RWPE2 (cell line): ENCODE data around the gene ERGIC1.

ENCODE experiments used
- ATAC-seq: fragments of 200-7000 bp; cut with Tn5 transposase; 3 replicates; pipeline ENCODE4 v1.9.1; 2021; ENCODE audit warnings: low read depth
- DNase-seq: peaks from one replicate; pipeline ENCODE4 v3.0.0-alpha.2; 2020; ENCODE audit warnings: low spot score
- H3K27ac ChIP-seq: fragments of 450-650 bp; 2 replicates; pipeline ENCODE4 v1.5.1; 2017; ENCODE audit warnings: mild to moderate bottlenecking; ENCODE audit not compliant: poor library complexity, severe bottlenecking
- H3K27me3 ChIP-seq: fragments of 250-450 bp; sonication (Bioruptor Pico); 2 replicates; pipeline ENCODE4 v1.5.1; 2021; ENCODE audit warnings: mild to moderate bottlenecking, moderate library complexity; ENCODE audit not compliant: insufficient read depth, poor library complexity, severe bottlenecking
- H3K36me3 ChIP-seq: fragments of 250-450 bp; sonication (Bioruptor Pico); 2 replicates; pipeline ENCODE4 v1.5.1; 2020; ENCODE audit warnings: low read depth, mild to moderate bottlenecking, moderate library complexity
- H3K4me1 ChIP-seq: fragments of 250-450 bp; sonication (Bioruptor Pico); 2 replicates; pipeline ENCODE4 v1.5.1; 2021; ENCODE audit warnings: mild to moderate bottlenecking, moderate library complexity; ENCODE audit not compliant: insufficient read depth, poor library complexity, severe bottlenecking
- H3K4me3 ChIP-seq: fragments of 250-450 bp; sonication (Bioruptor Pico); 2 replicates; pipeline ENCODE4 v1.5.1; 2021; ENCODE audit warnings: mild to moderate bottlenecking, moderate library complexity; ENCODE audit not compliant: severe bottlenecking
- H3K9me3 ChIP-seq: fragments of 250-450 bp; sonication (Bioruptor Pico); 2 replicates; pipeline ENCODE4 v1.5.1; 2021; ENCODE audit warnings: mild to moderate bottlenecking, moderate library complexity; ENCODE audit not compliant: severe bottlenecking
- TF ChIP-seq, protein P1 (sequence below): fragments of 450-650 bp; IDR thresholded peaks from one replicate; pipeline ENCODE4 v1.5.1; 2017; ENCODE audit warnings: mild to moderate bottlenecking, moderate library complexity; ENCODE audit not compliant: poor library complexity, severe bottlenecking

Gene ERGIC1

DNA sequence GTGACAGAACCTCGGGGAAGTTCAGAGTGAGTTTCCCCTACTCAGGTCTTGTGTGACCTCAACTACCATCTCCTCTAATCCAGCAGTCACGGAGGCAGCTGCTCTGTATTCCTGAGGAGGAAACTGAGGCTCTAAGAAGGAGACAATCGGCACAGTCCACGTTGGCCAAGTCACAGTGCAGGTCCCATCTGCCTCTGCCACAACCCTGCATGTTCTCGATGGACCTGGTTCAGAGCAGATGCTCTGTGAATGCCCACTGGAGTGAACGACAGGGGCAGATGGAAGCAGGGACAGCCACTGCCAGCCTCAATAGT is 722 bp upstream of the ERGIC1 start:
- H3K36me3 ChIP-seq: peaks cover 31% of the 10 kb centered on the region
- no peaks in the 10 kb centered on the region for H3K9me3 ChIP-seq
- TF ChIP-seq, protein P1, sequence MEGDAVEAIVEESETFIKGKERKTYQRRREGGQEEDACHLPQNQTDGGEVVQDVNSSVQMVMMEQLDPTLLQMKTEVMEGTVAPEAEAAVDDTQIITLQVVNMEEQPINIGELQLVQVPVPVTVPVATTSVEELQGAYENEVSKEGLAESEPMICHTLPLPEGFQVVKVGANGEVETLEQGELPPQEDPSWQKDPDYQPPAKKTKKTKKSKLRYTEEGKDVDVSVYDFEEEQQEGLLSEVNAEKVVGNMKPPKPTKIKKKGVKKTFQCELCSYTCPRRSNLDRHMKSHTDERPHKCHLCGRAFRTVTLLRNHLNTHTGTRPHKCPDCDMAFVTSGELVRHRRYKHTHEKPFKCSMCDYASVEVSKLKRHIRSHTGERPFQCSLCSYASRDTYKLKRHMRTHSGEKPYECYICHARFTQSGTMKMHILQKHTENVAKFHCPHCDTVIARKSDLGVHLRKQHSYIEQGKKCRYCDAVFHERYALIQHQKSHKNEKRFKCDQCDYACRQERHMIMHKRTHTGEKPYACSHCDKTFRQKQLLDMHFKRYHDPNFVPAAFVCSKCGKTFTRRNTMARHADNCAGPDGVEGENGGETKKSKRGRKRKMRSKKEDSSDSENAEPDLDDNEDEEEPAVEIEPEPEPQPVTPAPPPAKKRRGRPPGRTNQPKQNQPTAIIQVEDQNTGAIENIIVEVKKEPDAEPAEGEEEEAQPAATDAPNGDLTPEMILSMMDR: no peak
- H3K4me3 ChIP-seq: peak overlapping the region; percentile 90
- ATAC-seq: no peak
- DNase-seq: no peak
- H3K4me1 ChIP-seq: peaks cover 18% of the 10 kb centered on the region
- H3K27me3 ChIP-seq: no peaks in the 10 kb centered on the region
- H3K27ac ChIP-seq: peak overlapping the region; percentile 66

DNA sequence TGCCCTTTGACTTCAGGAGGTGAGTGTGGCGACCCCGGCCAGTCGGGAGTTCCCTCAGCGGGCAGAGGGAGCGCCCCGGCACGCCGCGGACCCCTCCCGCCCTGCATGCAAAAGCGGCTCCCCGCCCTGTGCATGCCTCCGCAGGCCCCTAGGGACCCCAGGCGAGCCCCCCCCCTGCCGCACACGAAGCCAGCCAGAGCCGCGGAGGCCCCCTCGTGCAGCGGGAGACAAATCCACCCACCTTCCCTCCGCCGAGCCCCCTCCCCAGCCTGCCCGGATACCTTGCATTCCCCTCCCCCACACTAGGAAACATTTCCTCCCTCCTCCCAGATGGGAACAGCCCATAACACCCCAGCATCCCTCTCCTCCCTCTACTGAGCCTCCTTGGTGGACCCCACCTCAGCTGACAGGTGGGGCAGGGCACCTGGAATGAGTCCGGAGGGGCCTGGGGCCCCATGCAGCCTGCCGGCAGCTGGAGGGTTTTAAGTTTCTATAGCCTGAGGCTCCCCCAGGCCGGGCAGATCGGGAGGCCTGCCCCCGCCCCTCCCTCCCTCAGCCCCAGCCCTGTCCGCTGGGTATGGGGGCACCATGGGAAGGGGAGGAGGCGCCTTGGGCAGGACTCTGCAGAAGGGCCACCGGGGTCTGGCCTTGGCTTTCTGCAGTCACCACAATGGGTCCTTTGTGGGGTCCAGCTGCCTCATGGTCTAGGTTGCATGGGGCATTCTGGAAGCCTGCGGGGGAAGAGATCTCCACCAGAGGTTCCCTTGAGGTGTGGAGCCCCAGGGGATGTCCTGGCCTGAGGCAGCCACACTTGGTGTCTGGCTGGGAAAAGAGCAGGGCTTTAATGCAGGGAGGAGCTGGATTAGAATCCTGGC is 601 bp downstream of the ERGIC1 start:
- peak overlapping the region; percentile 66 for H3K27ac ChIP-seq
- peaks cover 42% of the 10 kb centered on the region for H3K36me3 ChIP-seq
- ATAC-seq (peak; percentile 30), DNase-seq (no peak)
- peak overlapping the region; percentile 90 for H3K4me3 ChIP-seq
- TF ChIP-seq, protein P1: no peak
- no peaks in the 10 kb centered on the region for H3K9me3 ChIP-seq
- H3K27me3 ChIP-seq: no peaks in the 10 kb centered on the region
- H3K4me1 ChIP-seq: peaks cover 14% of the 10 kb centered on the region

DNA sequence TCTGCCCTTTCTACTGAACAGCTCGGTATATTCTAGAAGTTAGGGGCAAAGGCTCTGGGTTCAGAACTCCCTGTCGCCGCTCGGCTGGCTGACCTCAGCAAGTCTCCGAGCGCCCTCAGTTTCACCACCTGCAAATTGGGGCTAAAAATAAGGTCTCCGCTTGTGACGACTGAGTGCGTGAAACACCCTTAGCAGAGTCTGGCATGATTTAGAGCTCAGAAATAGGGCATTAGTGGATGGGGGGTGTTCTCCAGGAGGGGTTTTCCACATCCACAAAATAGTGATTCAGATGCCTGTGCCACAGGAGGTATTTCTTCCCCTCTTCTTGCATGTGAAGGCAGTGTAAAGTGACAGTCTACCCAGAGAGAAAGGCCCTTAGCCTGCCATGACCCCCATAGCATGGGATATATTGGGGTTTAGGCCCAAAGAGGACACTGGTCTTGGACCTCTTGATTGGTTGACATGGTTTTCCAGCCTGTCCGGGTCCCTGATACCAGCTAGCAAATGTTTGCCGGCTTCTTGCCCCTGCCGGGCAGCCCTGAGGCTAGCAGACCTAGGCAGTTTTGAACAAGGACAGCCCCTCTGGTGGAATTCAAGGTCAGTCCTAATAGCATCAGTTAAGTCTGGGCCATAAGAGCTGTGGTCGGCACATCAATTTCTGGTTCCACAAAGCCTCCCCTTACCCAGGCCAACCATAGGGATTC is 1.4 kb downstream of the ERGIC1 start:
- Histone ChIP-seq H3K36me3 (peaks cover 49% of the 10 kb centered on the region), H3K9me3 (no peaks in the 10 kb centered on the region), H3K4me1 (peaks cover 14% of the 10 kb centered on the region), H3K27me3 (no peaks in the 10 kb centered on the region), H3K4me3 (peak overlapping the region; percentile 90), H3K27ac (peak overlapping the region; percentile 66)
- DNase-seq: no peak
- TF ChIP-seq, protein P1: no peak
- ATAC-seq: no peak

DNA sequence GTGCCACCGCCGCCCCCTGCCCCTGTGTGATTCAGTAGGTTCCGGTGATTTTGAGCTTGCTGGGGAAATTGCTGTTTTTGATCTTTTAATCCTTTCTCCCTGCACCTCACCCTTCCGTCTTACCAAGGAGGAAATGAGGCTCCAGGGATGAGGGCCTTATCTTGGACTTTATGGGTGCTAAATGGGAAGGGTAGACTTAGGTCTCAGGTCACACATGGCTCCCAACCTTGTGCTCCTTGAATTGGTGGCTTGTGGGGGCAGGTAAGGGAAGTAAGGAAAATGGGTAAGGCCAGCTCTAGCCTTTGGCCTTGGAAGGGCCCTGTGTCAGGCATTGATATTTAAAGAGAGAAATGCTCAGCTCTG is 1.9 kb downstream of the ERGIC1 start:
- TF ChIP-seq, protein P1: no peak
- DNase-seq (no peak), ATAC-seq (no peak)
- Histone ChIP-seq H3K9me3 (no peaks in the 10 kb centered on the region), H3K27me3 (no peaks in the 10 kb centered on the region), H3K36me3 (peaks cover 55% of the 10 kb centered on the region), H3K27ac (peak overlapping the region; percentile 66), H3K4me3 (no peak overlapping the region), H3K4me1 (peaks cover 9% of the 10 kb centered on the region)

DNA sequence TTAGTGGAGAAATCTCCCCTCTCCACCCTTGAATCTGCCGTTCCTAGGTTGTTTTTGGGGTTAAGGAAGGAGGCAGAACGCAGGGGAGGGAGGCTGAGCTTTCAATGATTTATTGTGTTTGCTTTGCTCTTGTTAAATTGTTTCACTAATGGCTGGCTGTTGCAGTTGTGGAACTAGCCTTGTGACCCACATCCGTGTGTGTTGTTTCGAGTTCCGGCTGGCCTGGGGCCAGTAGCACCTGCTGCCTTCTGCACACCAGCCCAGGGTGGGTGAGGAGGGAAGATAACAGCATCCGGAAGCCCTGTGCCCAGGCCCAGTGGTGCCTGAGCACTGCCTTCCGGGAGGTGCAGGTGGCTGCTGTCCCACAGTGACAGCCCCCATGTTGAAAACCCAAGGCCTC is 3.6 kb downstream of the ERGIC1 start:
- Histone ChIP-seq H3K27ac (no peak overlapping the region), H3K27me3 (no peaks in the 10 kb centered on the region), H3K9me3 (no peaks in the 10 kb centered on the region), H3K4me1 (peaks cover 5% of the 10 kb centered on the region), H3K36me3 (peaks cover 71% of the 10 kb centered on the region), H3K4me3 (no peak overlapping the region)
- TF ChIP-seq, protein P1: no peak
- ATAC-seq (no peak), DNase-seq (peak; percentile 60)
